GM19328 (cell line): ENCODE results near the gene FCRLA.
"Not testable (repeated sequence)": the region's sequence is repeated elsewhere in the genome, so short reads cannot be mapped to it uniquely, and the experiment has no call there.

Source experiments
- ATAC-seq: cut with Tn5 transposase; IDR thresholded peaks from one replicate; pipeline ENCODE4 v1.9.1; 2021; ENCODE audit warnings: mild to moderate bottlenecking, moderate library complexity; ENCODE audit not compliant: unreplicated experiment

Gene FCRLA

GRCh38 chr1:161705537-161705936, 1.5 kb upstream of the FCRLA start:
- ATAC-seq: peak; percentile 42

GRCh38 chr1:161706113-161706481, 932 bp upstream of the FCRLA start:
- no peak for ATAC-seq

GRCh38 chr1:161707503-161707902, 474 bp downstream of the FCRLA start:
- ATAC-seq: no peak

GRCh38 chr1:161709373-161709772, 2.3 kb downstream of the FCRLA start:
- no peak for ATAC-seq

GRCh38 chr1:161710560-161710959, 3.5 kb downstream of the FCRLA start:
- ATAC-seq: no peak

- ATAC-seq: peak; percentile 54
These were observed 11.7 kb downstream of the FCRLA start for GRCh38 chr1:161718559-161719324.

GRCh38 chr1:161719325-161719611, 12.2 kb downstream of the FCRLA start:
- ATAC-seq: peak; percentile 23

- no peak for ATAC-seq
These were observed 13.4 kb downstream of the FCRLA start for GRCh38 chr1:161720422-161720821.

- ATAC-seq: no peak
These were observed 14.1 kb downstream of the FCRLA start, which contains the start of gene FCRLB for GRCh38 chr1:161720956-161721737. Gene FCRLB, plus strand, starts transcription at chr1:161721544. Its CDS starts 1,129 bp downstream, at chr1:161722673.

GRCh38 chr1:161721738-161722343, 14.8 kb downstream of the FCRLA start:
- no peak for ATAC-seq

GRCh38 chr1:161722406-161722805, 15.4 kb downstream of the FCRLA start:
- no peak for ATAC-seq

GRCh38 chr1:161723459-161724141, 16.6 kb downstream of the FCRLA start:
- ATAC-seq: no peak

GRCh38 chr1:161725258-161725907, 18.4 kb downstream of the FCRLA start:
- ATAC-seq: not testable (repeated sequence)

GRCh38 chr1:161725908-161726472, 19.0 kb downstream of the FCRLA start:
- ATAC-seq: no peak

GRCh38 chr1:161726473-161727255, 19.6 kb downstream of the FCRLA start:
- no peak for ATAC-seq

- ATAC-seq: no peak
These were observed 20.4 kb downstream of the FCRLA start for GRCh38 chr1:161727256-161727924.

GRCh38 chr1:161728376-161729226, 21.6 kb downstream of the FCRLA start:
- no peak for ATAC-seq

- no peak for ATAC-seq
These were observed 23.1 kb downstream of the FCRLA start for GRCh38 chr1:161730050-161730564.
